Epithelial cell of esophagus (primary cell): ENCODE results near the gene MRPS2.
"Not testable (repeated sequence)": the region's sequence is repeated elsewhere in the genome, so short reads cannot be mapped to it uniquely, and the experiment has no call there.

Source experiments
- DNase-seq: peaks from one replicate; pipeline ENCODE4 v3.0.0; 2010; ENCODE audit warnings: low read depth
- H3K4me3 ChIP-seq: 2 replicates; pipeline ENCODE4 v1.5.1; 2011; ENCODE audit warnings: mild to moderate bottlenecking, low read length, control low read depth
- TF ChIP-seq, protein P1 (sequence below): IDR thresholded peaks from 2 replicates; pipeline ENCODE4 v1.5.1; 2011; ENCODE audit warnings: low read depth, mild to moderate bottlenecking, low read length, control low read depth, inconsistent platforms; ENCODE audit not compliant: insufficient read depth; ENCODE audit errors: missing control alignments

The MRPS2 gene

DNA sequence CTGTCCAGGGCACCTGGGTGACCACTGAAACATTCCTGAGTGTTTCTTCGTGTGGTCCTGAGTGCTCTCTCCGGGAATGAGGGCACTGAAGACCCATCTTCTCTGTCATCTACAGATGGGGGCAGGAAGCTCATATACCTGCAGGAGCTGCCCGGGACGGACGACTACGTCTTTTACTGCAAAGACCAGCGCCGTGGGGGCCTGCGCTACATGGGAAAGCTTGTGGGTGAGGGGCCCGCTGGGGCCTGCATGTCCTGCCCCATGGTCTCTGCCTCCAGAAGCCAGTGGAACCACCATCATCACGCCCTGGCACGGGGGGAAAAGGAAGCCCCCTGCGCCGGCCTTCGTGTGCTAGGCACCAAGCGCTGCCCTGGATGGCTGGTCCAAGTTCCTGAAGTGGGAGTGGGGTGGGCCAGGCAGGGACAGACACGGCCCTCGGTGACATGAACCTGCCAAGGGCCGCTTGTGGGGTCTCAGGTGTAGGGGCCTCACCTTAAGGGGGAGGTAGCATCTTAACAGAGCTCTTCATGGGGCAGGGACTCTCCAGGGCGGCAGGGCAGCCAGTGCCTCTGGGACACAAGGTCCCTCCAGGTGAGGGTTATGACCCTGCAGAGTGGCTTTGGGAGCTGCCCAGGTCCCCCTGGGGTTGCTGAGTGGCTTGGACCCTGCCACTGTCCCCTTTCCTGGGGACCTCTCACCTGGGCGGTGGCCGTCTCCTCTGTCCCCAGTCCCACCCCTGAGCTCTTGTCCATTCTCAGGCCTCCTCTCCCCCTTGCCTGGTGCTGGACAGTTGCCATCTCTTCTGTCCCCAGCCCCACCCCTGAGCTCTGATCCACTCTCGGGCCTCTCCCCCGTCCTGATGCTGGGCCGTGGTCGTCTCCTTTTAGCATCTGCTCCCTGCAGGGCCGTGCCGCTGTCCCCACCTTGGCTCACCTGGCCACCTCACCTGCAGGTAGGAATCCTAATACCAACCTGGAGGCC, 47.6 kb downstream of the MRPS2 start:
- DNase-seq = no peak

DNA sequence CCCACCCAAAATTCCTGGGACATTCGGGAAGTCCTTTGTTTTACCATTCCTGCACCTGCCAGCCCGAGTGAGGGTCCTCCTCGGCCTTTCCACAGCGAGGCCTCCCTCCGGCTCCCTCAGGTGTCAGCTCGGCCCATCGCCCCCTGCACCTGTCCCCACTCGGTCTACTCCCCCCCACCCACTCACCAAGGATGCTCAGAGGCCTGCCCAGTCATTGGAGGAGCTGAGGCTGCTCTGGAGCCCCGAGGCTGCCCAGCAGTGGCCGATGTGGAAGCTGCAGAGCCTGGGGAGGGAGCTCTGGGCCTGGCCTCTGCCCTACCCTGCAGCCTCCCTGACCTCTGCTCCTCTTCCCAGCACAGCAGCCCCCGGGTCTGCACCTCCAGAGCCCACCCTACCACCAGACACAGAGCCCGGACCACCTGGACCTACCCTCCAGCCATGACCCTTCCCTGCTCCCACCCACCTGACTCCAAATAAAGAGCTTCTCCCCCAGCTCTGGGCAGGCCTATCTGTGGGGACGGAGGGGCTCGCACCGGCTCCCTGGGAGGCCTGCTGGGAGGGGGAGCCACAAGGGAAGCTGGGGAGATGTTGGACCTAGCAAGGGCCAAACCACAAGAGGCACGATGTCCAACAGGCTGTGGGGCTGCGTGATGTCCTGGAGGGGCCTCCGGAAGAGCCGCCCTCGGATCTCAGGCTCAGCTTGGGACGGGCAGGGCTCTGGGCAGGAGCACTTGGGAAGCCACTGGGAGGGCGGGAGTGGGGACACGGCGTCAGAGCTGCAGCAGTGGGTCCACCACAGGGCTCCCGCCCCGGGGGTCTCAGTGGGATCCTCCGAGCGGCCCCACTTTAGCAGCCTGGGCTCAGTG, 49.2 kb downstream of the MRPS2 start:
- not testable (repeated sequence) for DNase-seq, H3K4me3 ChIP-seq

More for the DNA sequence above, 47.6 kb downstream of the MRPS2 start:
- H3K4me3 ChIP-seq = no peak overlapping the region
- TF ChIP-seq, protein P1, sequence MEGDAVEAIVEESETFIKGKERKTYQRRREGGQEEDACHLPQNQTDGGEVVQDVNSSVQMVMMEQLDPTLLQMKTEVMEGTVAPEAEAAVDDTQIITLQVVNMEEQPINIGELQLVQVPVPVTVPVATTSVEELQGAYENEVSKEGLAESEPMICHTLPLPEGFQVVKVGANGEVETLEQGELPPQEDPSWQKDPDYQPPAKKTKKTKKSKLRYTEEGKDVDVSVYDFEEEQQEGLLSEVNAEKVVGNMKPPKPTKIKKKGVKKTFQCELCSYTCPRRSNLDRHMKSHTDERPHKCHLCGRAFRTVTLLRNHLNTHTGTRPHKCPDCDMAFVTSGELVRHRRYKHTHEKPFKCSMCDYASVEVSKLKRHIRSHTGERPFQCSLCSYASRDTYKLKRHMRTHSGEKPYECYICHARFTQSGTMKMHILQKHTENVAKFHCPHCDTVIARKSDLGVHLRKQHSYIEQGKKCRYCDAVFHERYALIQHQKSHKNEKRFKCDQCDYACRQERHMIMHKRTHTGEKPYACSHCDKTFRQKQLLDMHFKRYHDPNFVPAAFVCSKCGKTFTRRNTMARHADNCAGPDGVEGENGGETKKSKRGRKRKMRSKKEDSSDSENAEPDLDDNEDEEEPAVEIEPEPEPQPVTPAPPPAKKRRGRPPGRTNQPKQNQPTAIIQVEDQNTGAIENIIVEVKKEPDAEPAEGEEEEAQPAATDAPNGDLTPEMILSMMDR = no peak

DNA sequence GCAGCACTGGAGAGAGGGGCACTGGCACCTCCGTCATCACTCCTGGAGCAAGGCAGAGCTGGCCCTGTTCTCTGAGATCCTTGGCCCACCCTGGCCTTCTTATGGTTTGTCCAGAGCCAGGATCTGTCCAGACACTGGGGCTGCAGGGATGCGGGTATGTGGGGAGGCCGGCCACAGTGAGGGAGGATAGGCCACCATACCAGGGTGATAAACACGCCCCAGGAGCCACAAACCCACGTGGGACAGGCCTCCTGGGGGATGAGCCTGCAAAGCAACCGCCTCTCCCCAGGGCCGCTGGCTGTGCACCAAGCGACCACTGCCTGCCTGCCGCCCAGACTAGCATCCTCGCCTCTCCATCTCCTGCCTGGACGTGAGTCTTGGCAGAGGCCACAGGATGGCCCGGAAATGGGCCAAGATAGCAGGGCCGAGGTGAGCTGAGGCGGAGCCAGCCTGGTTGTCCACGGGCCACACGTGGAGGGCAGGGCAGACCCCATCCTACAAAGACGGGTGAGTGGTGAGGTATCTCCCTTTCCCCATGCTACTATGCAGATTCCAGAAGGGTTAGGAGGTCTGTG, 49.9 kb downstream of the MRPS2 start:
- no peak overlapping the region for H3K4me3 ChIP-seq
- TF ChIP-seq, protein P1 = no peak
- DNase-seq = no peak

DNA sequence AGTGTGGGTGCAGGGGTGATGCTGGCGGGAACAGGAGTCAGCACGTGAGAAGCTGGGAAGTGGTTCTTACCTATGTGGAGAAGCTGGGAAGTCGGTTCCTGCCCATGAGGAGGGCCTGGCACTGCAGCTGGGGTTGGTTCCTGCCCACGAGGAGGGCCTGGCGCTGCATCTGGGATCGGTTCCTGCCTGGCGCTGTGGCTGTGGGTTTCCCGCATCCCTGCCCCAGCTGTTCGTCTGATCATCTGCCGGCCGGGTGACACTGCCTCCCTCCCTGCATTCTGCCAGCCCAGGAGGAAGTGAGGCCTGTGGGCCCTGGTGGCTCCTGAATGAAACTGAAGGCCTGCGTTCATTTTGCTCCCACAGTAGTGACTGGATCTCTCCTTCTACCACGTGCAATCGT, 50.5 kb downstream of the MRPS2 start:
- TF ChIP-seq, protein P1 = no peak
- H3K4me3 ChIP-seq = no peak overlapping the region
- DNase-seq = no peak

DNA sequence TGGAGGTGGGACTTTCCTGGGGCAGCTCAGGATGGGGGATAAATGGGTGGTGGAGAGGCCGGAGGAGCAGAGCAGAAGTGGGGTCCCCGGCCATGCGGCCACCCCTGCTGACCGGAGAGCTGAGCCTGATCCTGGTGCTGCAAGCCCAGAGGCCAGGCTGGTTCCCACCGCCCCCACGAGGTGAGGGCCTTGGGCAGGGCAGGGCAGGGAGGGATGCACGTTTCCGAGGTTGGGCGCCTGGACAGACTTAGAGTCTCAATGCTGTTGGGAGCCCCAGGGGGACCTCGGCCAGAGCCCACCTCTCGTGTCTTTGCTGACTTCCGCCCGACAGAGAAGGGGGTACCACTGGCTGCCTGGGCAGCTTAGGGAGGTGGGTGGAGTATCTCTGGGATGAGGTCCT, 51.0 kb downstream of the MRPS2 start:
- no peak overlapping the region for H3K4me3 ChIP-seq
- TF ChIP-seq, protein P1 = no peak
- no peak for DNase-seq

DNA sequence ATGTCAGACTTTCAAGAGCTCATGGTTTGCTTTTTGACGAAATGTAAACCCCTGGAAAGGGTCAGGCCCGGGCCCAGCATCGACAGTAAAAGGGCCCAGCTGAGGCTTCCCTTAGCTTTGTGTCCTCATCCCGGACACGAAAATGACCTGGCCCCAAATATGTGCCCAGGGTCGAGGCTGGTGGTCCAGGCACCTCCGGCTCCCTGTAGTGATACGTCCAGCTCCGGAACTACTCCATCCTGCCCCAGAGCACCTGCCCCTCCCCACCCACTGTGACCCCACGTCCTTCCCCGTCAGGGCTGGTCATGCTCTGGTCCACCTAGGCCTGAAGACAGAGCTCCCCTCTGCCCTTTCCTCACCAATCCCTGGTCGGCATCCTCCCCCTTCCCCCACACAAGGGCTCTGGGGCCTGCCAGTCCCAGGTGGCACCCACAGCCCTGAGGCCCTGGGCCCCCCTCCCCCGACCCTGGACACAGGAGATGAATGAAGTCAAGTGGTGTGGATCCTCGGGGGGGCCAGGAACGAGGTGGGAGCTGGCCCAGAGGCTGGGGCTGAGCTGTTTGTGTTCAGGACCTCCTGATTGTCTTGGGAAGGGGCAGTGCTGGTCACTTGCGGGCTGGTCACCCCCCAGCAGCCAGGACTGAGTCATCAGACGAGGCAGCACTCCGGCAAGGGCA, 51.7 kb downstream of the MRPS2 start:
- DNase-seq = no peak
- H3K4me3 ChIP-seq = no peak overlapping the region
- TF ChIP-seq, protein P1 = no peak
